HG02571 (cell line): Measurements from ENCODE around the gene DCLK1.
"Not testable (repeated sequence)": the region's sequence is repeated elsewhere in the genome, so short reads cannot be mapped to it uniquely, and the experiment has no call there.

Source experiments
- ATAC-seq: cut with Tn5 transposase; IDR thresholded peaks from one replicate; pipeline ENCODE4 v1.9.1; 2021; ENCODE audit warnings: mild to moderate bottlenecking, moderate library complexity; ENCODE audit not compliant: unreplicated experiment

The DCLK1 gene

DNA sequence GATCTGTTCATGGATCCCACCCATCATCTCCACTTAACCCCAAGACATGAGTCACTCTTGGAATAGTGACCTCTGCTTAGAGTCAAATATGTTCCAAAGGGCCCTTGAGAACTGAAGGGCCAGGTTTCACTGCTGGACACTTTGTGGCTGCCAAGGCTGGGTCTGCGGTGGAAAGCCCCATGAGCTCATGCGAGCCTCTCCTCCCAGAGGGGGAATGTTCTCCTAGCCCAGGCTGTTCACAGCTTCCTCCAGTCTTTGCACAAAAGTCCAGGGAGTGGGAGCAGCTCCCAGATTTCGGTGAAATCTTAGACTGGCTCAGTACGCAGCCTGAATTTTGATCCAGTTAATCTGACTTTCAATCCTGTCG is 732 bp upstream of the DCLK1 start:
- no peak for ATAC-seq

DNA sequence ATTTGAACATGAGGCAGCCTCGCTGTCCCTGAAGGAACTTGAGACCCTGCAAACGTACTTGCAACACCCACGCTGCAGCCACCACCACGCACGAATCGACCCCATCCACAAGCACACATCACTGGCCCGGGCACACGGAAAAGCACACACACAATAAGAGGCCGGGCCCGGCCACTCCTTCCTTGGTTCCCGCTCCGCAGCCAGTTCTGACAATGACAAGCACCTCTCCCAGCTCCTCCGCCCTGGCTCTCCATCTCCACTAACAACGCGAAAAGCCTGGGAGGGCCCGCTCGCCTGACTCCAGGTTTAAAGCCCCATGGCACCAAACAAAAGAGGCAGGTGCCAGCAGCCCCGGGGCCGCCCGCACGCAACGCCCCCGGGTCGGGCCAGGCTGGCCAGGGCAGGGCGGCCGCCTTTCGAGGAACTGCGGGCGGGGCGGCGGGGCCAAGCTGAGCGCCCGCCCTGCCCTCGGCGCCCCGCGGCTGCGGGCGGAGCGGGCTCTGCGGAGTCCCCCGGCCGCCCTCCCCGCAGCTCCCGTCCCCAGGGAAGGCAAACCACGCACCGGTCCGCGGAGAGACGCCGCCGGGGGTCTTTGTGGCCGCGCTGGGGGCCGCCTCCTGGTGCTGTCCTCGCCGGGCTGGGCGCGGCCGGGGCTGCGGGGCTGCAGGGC is 495 bp downstream of the DCLK1 start:
- no peak for ATAC-seq

DNA sequence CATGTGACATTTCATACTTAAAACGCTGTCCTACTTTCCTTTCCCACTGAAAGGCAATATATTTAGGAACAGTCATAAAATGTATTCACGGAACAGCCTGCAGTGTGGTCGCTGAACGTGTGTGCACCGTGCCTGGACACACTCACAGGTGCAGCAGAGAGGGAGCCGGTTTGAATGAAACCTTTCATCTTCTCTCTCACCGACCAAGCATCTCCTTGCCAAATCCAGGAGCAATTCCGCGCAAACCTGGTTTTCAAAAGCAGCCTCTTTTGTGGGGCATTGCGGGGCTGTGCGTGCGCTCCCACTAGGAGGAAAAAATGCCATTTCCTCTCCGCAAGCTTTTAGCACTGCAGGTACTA is 1.0 kb downstream of the DCLK1 start:
- ATAC-seq, result no peak

DNA sequence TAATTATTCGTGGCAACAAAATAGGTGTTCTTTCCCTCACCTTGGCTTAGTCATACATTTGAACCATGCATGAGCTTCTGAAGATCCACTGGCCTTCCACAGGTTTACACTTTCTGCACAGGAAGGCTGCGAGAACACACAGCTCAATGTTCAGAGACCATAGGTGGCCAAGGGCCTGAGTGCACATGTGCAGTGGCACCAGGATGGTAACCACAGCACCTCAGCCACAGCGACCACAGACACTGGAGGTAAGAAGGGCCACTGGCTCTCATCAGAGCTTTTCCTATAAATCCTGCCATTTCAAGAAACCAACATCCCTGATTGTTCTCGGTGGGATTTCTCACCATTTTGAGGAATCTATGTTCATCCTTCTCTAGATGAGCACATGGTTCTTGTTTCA is 1.6 kb downstream of the DCLK1 start:
- no peak for ATAC-seq

DNA sequence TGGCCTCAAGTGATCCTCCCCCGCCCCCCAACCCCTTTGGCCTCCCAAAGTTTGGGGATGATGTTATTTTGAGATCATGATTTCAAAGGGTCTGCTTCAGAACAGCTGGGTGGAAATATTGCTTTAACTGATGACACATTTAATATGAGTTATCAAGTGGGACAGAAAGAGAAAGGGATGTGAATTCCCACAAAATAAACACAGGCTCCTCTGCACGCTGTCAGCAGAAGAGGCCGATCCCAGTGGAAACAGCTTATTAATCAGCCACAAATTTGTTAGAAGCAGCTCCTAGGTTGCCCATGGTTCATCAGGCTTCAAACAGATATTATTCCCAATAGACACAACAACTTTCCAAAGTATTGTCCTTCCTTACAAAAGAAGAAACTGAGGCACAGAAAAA is 4.7 kb downstream of the DCLK1 start:
- no peak for ATAC-seq

DNA sequence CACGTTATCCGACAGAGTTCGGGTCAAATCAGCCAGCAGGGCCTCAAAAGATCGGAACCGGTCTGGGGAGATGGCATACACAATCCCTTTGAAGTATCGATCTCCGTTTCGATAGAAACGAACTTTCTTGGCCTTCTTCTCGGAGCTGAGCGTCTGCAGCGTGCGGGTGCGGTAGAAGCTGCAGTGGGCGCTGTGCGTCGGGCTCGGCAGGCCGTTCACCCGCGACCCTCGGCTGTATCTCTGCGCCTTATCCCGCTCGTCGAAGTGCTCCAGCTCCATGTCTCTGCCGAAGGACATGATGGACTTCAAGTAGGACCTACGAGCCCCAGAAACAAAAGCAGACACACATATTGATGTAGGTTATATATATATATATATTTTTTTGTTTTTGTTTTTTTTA is 5.3 kb downstream of the DCLK1 start:
- ATAC-seq, result no peak

DNA sequence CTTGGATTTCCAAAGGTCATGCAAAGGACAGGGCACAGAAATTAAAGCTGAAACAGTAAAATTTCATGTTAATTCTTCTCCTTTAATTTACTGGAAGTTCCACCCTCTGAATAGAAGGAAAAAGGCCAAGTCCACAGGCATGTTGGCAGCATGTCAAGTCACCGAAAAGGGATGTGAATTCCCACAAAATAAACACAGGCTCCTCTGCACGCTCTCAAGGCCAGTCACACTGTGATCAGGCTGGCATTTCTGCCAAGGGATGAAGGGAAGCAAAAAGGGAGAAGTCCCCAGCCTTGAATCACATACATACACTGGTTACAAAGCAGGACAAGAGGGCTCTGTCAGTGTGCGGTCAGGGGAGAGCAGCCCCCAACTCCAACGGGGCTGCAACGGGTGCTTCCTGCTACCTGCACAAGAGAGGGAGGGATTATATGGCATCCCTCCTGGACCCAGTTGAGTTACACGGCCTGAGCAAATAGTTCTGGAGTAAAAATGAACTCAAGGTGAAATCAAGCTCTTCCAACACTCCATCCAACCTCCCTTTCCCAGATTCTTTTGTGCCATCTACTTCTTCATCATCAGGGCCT is 6.9 kb downstream of the DCLK1 start:
- no peak for ATAC-seq

DNA sequence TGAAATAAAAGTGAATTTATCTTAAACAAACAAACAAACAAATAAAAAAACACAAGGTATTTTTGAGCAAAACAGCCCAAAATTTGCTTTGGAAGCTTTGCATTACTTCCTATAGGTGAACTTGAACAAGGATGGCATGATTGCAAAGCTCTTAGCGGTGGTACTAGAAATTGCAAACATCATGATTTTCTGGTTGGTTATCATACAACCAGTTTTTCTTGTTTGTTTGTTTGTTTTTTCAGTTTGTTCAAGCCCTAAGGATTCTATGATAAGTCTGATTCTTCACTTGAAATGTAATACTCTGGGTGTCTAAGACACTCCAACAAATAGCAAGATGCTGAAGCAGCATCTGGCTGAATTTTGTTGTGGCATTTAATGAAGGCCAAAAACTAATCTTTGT is 15.9 kb downstream of the DCLK1 start:
- ATAC-seq, result no peak

DNA sequence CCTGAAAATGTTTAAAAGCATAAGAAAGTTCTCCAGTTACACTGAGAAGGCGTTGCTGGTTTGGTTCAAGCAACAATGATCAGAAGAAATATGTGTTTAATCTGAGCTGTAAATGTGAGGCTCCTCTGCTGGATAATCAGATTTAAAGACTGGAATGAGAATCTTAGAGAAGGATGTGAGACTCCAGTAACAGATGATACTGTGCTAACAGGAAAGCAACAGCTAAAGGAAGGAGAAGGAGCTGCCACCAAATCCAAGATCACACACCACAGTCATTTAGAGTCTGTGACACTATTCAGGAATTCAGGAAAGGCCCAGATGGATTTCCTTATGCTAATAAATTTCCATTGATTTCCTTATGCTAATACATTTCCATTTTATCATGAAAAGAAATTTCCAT is 16.9 kb downstream of the DCLK1 start:
- ATAC-seq, result no peak

DNA sequence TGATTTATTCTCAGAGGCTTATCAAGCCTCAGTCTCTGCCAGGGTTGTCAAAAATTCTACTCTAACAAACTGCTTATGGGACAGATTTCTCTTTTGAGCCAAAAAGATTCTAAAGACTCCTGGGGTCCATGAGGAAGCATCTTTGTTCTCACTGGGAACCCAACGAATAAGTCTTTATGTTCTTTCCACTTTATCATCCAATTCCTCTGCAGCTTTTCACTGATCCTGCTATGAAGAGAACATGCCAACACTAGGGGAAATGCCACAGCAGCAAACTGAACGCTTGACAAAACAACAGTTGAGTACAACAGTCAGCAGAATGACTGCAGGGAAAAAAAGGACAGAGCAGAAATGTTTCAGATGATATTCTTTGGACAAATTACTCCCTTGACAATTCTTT is 22.2 kb downstream of the DCLK1 start:
- ATAC-seq, result no peak

DNA sequence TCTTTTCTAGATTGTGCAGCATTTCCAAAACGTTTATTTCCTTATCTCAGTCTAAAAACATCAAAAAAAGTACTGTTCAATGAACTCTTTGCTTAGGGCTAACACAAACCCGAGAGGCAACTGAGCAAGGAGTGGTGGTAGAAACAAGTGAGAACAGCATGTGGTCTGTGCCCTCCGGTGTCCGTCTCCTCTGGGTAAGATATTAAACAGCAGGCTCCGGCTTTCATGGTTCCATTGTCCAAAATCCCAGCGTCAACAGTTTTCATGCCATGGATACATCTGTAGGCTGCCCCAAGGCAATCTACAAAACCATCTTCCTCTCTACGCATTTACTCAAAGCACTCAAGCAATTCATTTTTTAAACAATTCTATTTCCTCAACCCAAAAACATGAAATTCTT is 22.8 kb downstream of the DCLK1 start:
- ATAC-seq, result no peak

DNA sequence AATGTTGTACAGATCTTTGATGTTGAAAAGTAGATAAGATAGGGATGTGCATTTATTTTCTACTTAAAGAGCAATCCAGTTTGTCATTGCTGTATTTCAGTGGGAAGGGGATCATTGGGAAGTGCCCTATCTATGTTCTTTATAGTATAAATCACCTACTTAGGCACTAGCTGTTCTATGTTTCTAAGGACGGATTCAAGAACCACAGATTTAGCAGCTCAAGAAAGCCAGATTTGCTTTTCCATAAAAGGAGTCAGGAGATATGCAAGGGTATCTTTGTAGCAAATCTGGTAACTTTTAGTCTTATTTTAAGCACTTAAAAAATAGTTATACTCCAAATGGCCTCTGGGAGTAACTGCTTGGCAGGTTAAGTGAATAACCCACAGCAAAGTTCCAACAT is 23.7 kb downstream of the DCLK1 start:
- ATAC-seq, result no peak

DNA sequence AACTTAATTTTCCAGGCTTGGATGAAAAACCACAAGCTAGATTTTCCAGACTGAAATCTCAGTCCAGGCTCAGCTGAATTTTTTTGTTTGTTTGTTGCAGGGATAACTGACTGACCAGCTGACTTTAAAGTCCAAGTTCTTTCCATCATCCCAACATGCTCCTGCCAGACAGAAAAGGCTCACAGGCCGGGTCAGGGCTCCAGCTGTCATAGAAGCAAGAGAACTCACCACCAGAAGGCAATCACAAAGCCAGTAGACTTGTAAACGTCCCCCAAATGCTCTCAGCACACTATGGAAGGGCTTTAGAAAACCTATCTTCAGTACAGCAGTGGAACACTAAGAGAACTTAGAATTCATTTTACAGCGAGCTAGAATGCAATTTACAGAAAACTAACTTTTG is 25.5 kb downstream of the DCLK1 start:
- ATAC-seq, result no peak

DNA sequence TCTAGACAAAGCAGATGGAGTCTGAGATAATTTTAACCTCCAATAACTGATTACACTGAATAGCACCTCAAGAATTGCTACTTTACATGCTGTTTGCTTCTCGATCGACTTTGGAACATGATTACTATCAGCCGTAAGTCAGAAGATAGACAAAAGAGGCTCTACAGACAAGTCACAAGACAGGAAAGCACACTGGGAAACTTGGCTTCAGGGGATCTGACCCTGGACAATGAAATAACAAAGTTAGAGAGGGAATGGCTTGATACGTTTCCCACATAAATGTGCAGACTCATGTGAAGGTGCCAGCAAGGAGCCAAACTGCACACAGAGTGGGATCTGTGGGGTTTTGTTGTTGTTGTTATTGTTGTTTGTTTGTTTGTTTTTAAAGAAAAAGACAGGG is 28.5 kb downstream of the DCLK1 start:
- no peak for ATAC-seq

DNA sequence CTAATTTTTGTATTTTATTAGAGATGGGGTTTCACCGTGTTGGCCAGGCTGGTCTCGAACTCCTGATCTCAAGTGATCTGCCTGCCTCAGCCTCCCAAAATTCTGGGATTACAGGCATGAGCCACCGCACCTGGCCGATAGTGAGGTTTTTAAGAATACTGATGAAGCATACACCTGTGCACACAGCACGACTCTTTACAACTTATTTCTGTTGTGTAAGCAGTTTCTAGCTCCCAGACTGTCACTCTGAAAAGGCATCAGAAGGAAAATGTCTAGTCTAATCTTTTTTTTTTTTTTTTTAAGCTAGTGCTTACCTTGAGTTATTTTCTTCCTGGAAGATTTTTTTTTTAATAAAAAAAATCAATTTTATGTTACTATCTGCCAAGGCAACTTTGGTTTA is 29.3 kb downstream of the DCLK1 start:
- ATAC-seq, result not testable (repeated sequence)

DNA sequence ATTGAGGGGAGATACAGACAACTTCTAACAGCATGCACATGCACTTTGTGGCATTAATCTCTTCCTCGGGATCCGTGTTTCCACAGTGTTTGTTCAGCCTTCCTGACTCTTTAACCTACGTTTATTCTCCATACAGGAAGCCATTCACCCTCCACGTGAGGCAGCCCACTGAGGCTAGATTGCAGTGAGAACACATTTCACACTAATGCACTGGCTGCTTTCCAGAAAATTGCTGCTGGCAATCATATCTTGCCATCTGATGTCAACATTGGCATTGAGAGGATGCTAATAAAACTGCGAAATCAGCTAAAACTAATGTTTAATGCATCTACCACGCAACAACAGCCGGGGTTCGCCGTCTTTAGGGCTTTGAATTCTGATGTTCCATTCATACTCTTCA is 30.0 kb downstream of the DCLK1 start:
- ATAC-seq, result no peak

DNA sequence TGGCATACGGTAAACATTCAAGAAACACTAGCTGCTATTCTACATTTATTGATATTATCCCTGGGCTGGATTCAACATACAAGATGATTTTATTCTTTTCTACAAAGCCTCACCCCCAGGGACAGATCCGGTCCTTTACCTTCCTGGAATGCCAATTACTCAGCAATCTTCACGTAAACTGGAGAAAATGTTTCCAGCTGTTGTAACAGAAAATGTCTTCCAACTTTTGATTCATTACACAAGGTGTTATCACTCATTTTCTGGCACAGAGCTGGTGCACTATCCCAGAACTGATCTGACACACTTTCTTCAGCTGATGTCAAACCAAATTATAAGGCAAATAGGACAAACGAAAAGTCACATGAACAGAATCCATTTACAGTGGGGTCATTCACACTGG is 33.1 kb downstream of the DCLK1 start:
- ATAC-seq, result no peak

DNA sequence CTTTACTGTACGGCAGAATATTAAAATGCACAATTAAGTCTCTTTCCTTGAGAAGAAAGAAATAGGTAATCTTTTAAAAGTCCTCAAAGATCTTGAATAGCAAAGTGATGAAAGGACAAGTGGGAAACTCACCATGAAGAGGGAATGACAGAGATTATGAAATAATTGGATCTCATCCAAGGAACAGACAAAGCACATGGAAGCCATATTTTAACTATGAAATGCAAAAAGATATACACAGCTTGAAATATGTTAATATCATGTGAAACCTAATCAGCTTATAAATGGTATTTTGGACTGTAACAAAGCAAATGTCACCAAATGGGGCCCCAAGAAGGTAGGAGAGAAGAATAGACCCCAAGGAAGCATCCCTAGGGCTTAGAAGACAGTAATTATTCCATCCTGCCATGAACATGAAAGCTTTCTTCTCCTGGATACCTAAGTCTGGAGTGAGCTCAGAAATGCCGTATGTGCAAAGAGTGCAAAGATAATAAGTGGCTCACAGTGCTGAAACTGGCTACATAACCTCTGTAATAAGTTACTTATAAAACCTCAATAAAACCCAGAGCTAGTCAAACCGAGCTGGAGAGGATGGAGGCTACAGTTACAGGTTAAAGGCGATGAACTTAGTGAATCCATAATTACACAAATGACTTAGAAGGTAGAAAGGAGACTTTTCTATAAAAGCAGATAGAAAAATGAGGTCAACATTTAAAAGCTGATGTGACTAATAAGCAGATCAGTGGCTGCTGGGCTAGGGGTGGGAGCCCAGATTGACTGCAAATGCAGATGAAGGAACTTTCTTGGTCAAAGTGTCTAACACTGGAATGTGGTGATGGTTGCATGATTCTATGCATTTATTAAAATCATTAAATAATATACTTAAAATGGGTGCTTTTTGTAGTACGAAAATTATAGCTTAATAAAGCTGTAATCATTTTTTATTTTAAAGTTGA is 34.4 kb downstream of the DCLK1 start:
- ATAC-seq, result no peak

DNA sequence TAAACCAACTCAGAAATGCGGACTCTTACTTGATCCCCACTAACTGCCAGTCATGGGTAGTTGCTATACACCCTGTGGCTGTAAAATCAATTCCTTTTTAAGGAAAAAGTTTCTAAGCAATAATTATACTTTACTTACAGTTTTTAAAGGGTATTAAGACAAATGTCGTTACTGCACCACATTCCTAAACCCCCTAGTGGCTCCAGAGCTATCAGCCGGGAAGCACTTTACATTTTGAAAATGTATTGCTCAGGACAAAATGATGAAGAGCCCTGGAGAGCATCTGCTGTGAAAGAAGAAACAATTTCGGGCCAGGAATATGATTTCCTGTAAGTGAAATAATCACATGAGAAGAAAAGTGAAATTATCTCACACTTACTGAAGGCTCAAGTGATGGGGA is 36.7 kb downstream of the DCLK1 start:
- ATAC-seq, result no peak

DNA sequence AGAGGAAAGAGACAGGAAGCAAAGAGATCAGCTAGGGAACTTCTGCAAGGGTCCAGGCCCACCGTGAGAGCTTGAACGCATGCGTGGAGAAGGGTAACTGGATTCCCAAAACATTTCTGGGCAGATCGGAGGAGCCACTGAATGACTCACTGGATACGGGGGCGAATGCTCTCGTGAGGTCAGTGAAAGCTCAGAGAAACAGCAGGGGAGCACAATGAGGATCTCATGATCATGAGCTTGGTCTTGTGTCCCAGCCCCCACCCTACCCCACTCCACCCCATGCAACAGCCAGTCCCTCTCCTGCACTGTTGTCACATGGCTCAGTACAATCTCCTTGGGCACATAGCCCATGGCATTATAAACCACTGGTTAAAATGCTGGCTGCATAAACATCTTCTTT is 40.6 kb downstream of the DCLK1 start:
- no peak for ATAC-seq

DNA sequence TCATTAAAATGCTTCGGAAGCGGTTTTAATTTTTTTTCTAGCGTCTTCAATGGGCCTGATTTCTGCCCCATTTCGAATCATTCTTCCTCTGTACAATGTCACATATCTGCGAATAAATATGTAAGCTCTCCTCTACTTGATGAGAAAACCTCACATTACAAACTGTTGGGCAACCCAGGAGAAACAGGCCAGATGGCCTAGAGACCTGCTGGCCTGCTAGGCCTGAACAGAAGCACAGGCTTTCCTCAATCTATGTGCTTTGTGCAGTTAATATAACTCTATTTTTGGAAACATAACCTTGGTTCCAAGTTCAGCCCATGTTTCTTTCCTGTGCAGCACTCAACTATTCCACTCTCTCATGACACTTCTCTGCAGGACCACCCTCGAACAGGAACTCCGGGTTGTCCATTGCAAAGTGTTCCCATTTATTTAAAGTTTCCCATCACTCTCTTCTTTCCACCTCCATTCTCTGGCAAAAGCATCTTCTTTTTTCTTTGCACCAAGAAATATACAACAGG is 42.0 kb downstream of the DCLK1 start:
- ATAC-seq, result no peak

DNA sequence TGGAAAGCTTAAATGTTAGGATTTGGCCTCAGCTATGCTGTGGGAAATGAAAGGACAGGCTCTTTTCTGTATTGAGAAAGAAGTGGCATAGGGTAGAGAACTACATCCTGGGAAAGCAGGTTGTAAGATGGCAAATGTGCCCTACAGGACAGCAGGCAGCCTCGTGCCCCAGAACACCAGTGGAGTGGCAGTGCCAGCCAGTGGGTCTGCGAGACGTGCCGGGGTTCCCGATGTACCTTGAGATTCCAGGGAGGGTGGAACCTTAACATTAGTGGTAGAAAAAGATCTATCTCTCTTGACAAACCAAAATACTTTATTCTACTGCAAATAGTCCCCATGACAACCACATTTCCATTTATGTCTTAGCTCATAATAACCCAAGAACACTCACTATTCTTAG is 42.7 kb downstream of the DCLK1 start:
- ATAC-seq, result no peak
